Caco-2 (cell line): ENCODE measurements around the gene CDKL2. TPM values are rescaled to one million over a fixed set of nuclear protein-coding genes. Genes with fewer than 3 reads are reported as not detected.

Source experiments
- Bru-seq: library from RNA; stranded (reverse); fragments of 400-500 nt; gene quantifications from one replicate; lab custom pipeline; 2021; lab: Mats Ljungman, UMichigan
- BruChase-seq, 2 experiments: library from RNA; stranded (reverse); fragments of 400-500 nt; gene quantifications; one replicate each; lab custom pipeline; 2021; lab: Mats Ljungman, UMichigan
- BruUV-seq: library from RNA; stranded (reverse); fragments of 400-500 nt; replicated peaks from 2 replicates; lab custom pipeline; 2021; lab: Mats Ljungman, UMichigan
- CTCF ChIA-PET: fragments of 300-600 bp; sonication (Branson Sonifier 250); formaldehyde crosslinking; loops from one replicate; lab custom pipeline; 2022; ENCODE audit warnings: antibody characterized with exemption; lab: Charles Lee
- POLR2A ChIA-PET: fragments of 300-600 bp; sonication (Branson Sonifier 250); formaldehyde crosslinking; loops from one replicate; lab custom pipeline; 2022; ENCODE audit warnings: antibody characterized with exemption; lab: Charles Lee
- DNase-seq, 2 experiments: peaks; one replicate each; pipeline versions ENCODE4 v3.0.0 to v3.0.0-alpha.2; 2020 to 2022
- H3K27me3 ChIP-seq: replicated peaks from 2 replicates; pipeline ENCODE4 v1.6.0; 2011; ENCODE audit warnings: low read length; ENCODE audit not compliant: control insufficient read depth, insufficient read depth
- H3K36me3 ChIP-seq: 2 replicates; pipeline ENCODE4 v1.5.1; 2011; ENCODE audit warnings: low read length; ENCODE audit not compliant: control insufficient read depth, insufficient read depth
- H3K4me1 ChIP-seq: fragments of 250-450 bp; sonication (Bioruptor Pico); 2 replicates; pipeline ENCODE4 v1.5.1; 2020; ENCODE audit warnings: mild to moderate bottlenecking
- H3K4me3 ChIP-seq: 2 replicates; pipeline ENCODE4 v1.5.1; 2011; ENCODE audit warnings: low read depth, mild to moderate bottlenecking, control low read depth, low read length
- H3K9me3 ChIP-seq: fragments of 250-450 bp; sonication (Bioruptor Pico); 2 replicates; pipeline ENCODE4 v1.5.1; 2020; ENCODE audit warnings: mild to moderate bottlenecking, moderate library complexity
- H3K27ac Mint-ChIP-seq: one replicate; pipeline ENCODE4 v1.8.0; 2022; ENCODE audit warnings: mixed read lengths; ENCODE audit not compliant: unreplicated experiment
- H3K27me3 Mint-ChIP-seq: one replicate; pipeline ENCODE4 v1.8.0; 2022; ENCODE audit warnings: mixed read lengths; ENCODE audit not compliant: insufficient read depth, unreplicated experiment
- H3K36me3 Mint-ChIP-seq: one replicate; pipeline ENCODE4 v1.8.0; 2022; ENCODE audit warnings: mild to moderate bottlenecking, mixed read lengths; ENCODE audit not compliant: insufficient read depth, unreplicated experiment
- H3K4me1 Mint-ChIP-seq: one replicate; pipeline ENCODE4 v1.8.0; 2022; ENCODE audit warnings: low read depth, mixed read lengths; ENCODE audit not compliant: unreplicated experiment
- H3K4me3 Mint-ChIP-seq: one replicate; pipeline ENCODE4 v1.8.0; 2022; ENCODE audit warnings: mild to moderate bottlenecking, moderate library complexity, mixed read lengths; ENCODE audit not compliant: unreplicated experiment
- H3K9me3 Mint-ChIP-seq: one replicate; pipeline ENCODE4 v1.8.0; 2022; ENCODE audit warnings: mixed read lengths; ENCODE audit not compliant: unreplicated experiment
- CTCF ChIP-seq, 2 experiments: fragments of 200-600 bp in 1 of 2; IDR thresholded peaks; 1 replicate in 1 of 2; 2 replicates in 1 of 2; pipeline versions ENCODE4 v1.5.1 to v1.8.0; 2011 to 2022; ENCODE audit warnings: antibody characterized with exemption in 1 of 2, control low read depth in 1 of 2, inconsistent platforms in 1 of 2, low read depth in 1 of 2, low read length in 1 of 2, mild to moderate bottlenecking in 1 of 2, moderate library complexity in 1 of 2; ENCODE audit not compliant: insufficient read depth in 1 of 2, severe bottlenecking in 1 of 2, unreplicated experiment in 1 of 2
- intact Hi-C: fragments of 100-400 bp; cut with micrococcal nuclease; formaldehyde crosslinking; loops from one replicate; pipeline ENCODE4 v1.10.0; 2022; ENCODE audit not compliant: unreplicated experiment
- long read RNA-seq: library from polyadenylated mRNA; stranded (forward); transcript quantifications from one replicate; pipeline ENCODE4 v2.0.0, GENCODE V29; 2022
- total RNA-seq: library from RNA; stranded (reverse); gene quantifications from 2 replicates; pipeline ENCODE4 v1.2.3, GENCODE V29; 2022

CDKL2 gene
- 1.5 and 1.9 TPM in 2 replicates for total RNA-seq
- percentile 38 among the genes with signal in this experiment for Bru-seq, nascent RNA
- percentile 48 among the genes with signal in this experiment for BruChase-seq, experiment 1, labeled RNA remaining after a 2-hour chase
- percentile 49 among the genes with signal in this experiment for BruChase-seq, experiment 2, labeled RNA remaining after a 6-hour chase
- long read RNA-seq, partial matches to known transcripts = 0 of 2 reads
- long read RNA-seq, other reads (novel, unspliced or antisense) = 2 of 2 reads

GRCh38 chr4:75630174-75630936, at the start of gene CDKL2:
Gene CDKL2, minus strand, starts transcription at chr4:75630528. Its CDS starts 4,540 bp downstream, at chr4:75625988.
- H3K36me3 Mint-ChIP-seq = peaks cover 11% of the 10 kb centered on the region
- intact Hi-C loops = no loop called here
- Histone ChIP-seq H3K9me3 (no peaks in the 10 kb centered on the region), H3K4me1 (no peaks in the 10 kb centered on the region), H3K4me3 (peak within 1 kb of the TSS; percentile 47), H3K27me3 (no peaks in the 10 kb centered on the region), H3K36me3 (no peaks in the 10 kb centered on the region)
- no TSS peak for BruUV-seq
- CTCF ChIA-PET = interaction anchor here (0.9 to 1.2 kb wide), 3 partner anchors 94 to 264 kb away, joined by 3 to 5 read pairs (median 4); partner anchors contain the start of gene USO1
- H3K27ac Mint-ChIP-seq = peak within 1 kb of the TSS; percentile 76
- H3K4me3 Mint-ChIP-seq = peak within 1 kb of the TSS; percentile 89
- no peaks in the 10 kb centered on the region for H3K27me3 Mint-ChIP-seq
- no peak for TF ChIP-seq CTCF (IDR thresholded peaks at IDR 0.05; ENCODE audit: insufficient read depth in 1 of 2, low read depth in 1 of 2, low read length in 1 of 2, severe bottlenecking in 1 of 2, unreplicated experiment in 1 of 2)
- POLR2A ChIA-PET = interaction anchor here (1.2 to 1.3 kb wide), 2 partner anchors 44 to 94 kb away, joined by 3 to 6 read pairs; partner anchors contain the start of gene USO1
- peak; percentile 93 to 94 for DNase-seq
- peaks cover 8% of the 10 kb centered on the region for H3K4me1 Mint-ChIP-seq
- H3K9me3 Mint-ChIP-seq = no peaks in the 10 kb centered on the region

GRCh38 chr4:75678965-75679364, 48.6 kb upstream of the CDKL2 start:
- Histone ChIP-seq H3K4me3 (no peak overlapping the region), H3K27me3 (no peaks in the 10 kb centered on the region), H3K4me1 (peaks cover 4% of the 10 kb centered on the region; the same call in 1 of the 2 replicates), H3K9me3 (no peaks in the 10 kb centered on the region), H3K36me3 (no peaks in the 10 kb centered on the region)
- ChIA-PET CTCF (no interaction called here), POLR2A (no interaction called here)
- no peak for DNase-seq
- Mint-ChIP-seq H3K4me3 (no peak overlapping the region), H3K4me1 (peaks cover 8% of the 10 kb centered on the region), H3K27ac (no peak overlapping the region), H3K36me3 (peaks cover 1% of the 10 kb centered on the region), H3K27me3 (no peaks in the 10 kb centered on the region), H3K9me3 (no peaks in the 10 kb centered on the region)
- no TSS peak for BruUV-seq
- no peak for TF ChIP-seq CTCF (IDR thresholded peaks at IDR 0.05; ENCODE audit: insufficient read depth in 1 of 2, low read depth in 1 of 2, low read length in 1 of 2, severe bottlenecking in 1 of 2, unreplicated experiment in 1 of 2)
- intact Hi-C loops = no loop called here

DNA sequence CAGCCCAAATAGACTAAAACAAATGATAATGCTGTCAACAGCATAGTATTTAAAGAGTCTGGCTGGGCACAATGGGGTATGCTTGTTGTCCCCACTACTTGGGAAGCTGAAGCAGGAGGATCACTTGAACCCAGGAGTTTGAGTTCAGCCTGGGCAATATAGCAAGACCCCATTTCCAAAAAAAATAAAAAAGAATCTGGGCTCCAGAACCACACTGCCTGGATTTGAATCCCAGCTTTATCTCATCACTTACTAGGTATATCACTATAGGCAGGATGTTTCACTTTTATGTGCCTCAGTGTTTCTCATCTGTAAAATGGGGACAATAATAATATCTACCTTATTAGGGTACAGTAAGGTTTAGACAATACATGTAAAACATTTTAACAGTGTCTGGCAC, 48.1 kb upstream of the CDKL2 start:
- no peak for DNase-seq
- POLR2A ChIA-PET = no interaction called here

More for the DNA sequence above, 48.1 kb upstream of the CDKL2 start:
- Histone ChIP-seq H3K27me3 (no peaks in the 10 kb centered on the region), H3K36me3 (no peaks in the 10 kb centered on the region), H3K9me3 (no peaks in the 10 kb centered on the region), H3K4me1 (peaks cover 6% of the 10 kb centered on the region; the same call in 1 of the 2 replicates), H3K4me3 (no peak overlapping the region)
- no TSS peak for BruUV-seq
- Mint-ChIP-seq H3K4me1 (peaks cover 11% of the 10 kb centered on the region), H3K4me3 (no peak overlapping the region), H3K36me3 (peaks cover 6% of the 10 kb centered on the region), H3K27ac (no peak overlapping the region), H3K27me3 (no peaks in the 10 kb centered on the region), H3K9me3 (no peaks in the 10 kb centered on the region)
- intact Hi-C loops = no loop called here
- TF ChIP-seq CTCF (IDR thresholded peaks at IDR 0.05; ENCODE audit: insufficient read depth in 1 of 2, low read depth in 1 of 2, low read length in 1 of 2, severe bottlenecking in 1 of 2, unreplicated experiment in 1 of 2) = no peak
- CTCF ChIA-PET = no interaction called here
